CD14-positive monocyte (primary cell): ENCODE results near the gene OPALIN. TPM values are rescaled to one million over a fixed set of nuclear protein-coding genes. Genes with fewer than 3 reads are reported as not detected.

Experiments
- DNase-seq, 3 donors: peaks; one replicate each; pipeline ENCODE4 v3.0.0-alpha.2; 2011 to 2022
- H2AFZ ChIP-seq: 2 replicates; pipeline ENCODE4 v1.6.0; 2012; ENCODE audit warnings: mild to moderate bottlenecking, low read depth, low read length, inconsistent platforms; ENCODE audit not compliant: insufficient read depth, poor library complexity, severe bottlenecking
- H3K27ac ChIP-seq, 2 donors: 1 replicate in 1 of 2; 2 replicates in 1 of 2; pipeline ENCODE4 v1.5.1; 2012 to 2013; ENCODE audit warnings: low read length in 2 of 2, control low read depth in 1 of 2, inconsistent platforms in 1 of 2, low read depth in 1 of 2, mild to moderate bottlenecking in 1 of 2
- H3K27me3 ChIP-seq, 2 donors: one replicate each; pipeline versions ENCODE4 v1.6.0 to v1.6.1; 2011 to 2013; ENCODE audit warnings: low read length in 2 of 2; ENCODE audit not compliant: control insufficient read depth in 2 of 2, insufficient read depth in 2 of 2
- H3K36me3 ChIP-seq, 2 donors: replicated peaks in 1 of 2; 1 replicate in 1 of 2; 2 replicates in 1 of 2; pipeline versions ENCODE4 v1.5.1 to v1.6.1; 2012 to 2013; ENCODE audit warnings: low read length in 2 of 2, control low read depth in 1 of 2, inconsistent platforms in 1 of 2, mild to moderate bottlenecking in 1 of 2; ENCODE audit not compliant: insufficient read depth in 2 of 2, control insufficient read depth in 1 of 2
- H3K4me1 ChIP-seq, 2 donors: 1 replicate in 1 of 2; 2 replicates in 1 of 2; pipeline versions ENCODE4 v1.5.1 to v1.6.1; 2012 to 2013; ENCODE audit warnings: low read length in 2 of 2, control low read depth in 1 of 2, inconsistent platforms in 1 of 2, mild to moderate bottlenecking in 1 of 2, moderate library complexity in 1 of 2; ENCODE audit not compliant: insufficient read depth in 2 of 2, control insufficient read depth in 1 of 2
- H3K4me2 ChIP-seq: replicated peaks from 2 replicates; pipeline ENCODE3; 2012; ENCODE audit warnings: low read length, moderate library complexity, mild to moderate bottlenecking; ENCODE audit not compliant: poor library complexity, severe bottlenecking; ENCODE audit errors: extremely low read depth
- H3K4me3 ChIP-seq, 3 experiments: fragments of 200-600 bp in 1 of 3; sonication (generic) in 1 of 3; replicated peaks in 1 of 3; 1 replicate in 2 of 3; 2 replicates in 1 of 3; pipeline ENCODE4 v1.5.1; 2011 to 2013; ENCODE audit warnings: low read length in 3 of 3, mild to moderate bottlenecking in 3 of 3, control low read depth in 2 of 3, low read depth in 2 of 3, inconsistent platforms in 1 of 3, moderate library complexity in 1 of 3
- H3K79me2 ChIP-seq: 2 replicates; pipeline ENCODE4 v1.6.0; 2012; ENCODE audit warnings: mild to moderate bottlenecking, control low read depth, inconsistent platforms, low read length, moderate library complexity; ENCODE audit not compliant: insufficient read depth
- H3K9ac ChIP-seq: 2 replicates; pipeline ENCODE4 v1.6.0; 2017; ENCODE audit warnings: low read length, mild to moderate bottlenecking; ENCODE audit not compliant: insufficient read depth, poor library complexity, severe bottlenecking
- H3K9me3 ChIP-seq, 2 donors: replicated peaks in 1 of 2; 1 replicate in 1 of 2; 2 replicates in 1 of 2; pipeline versions ENCODE4 v1.5.1 to v1.6.1; 2012 to 2013; ENCODE audit warnings: low read length in 2 of 2, control low read depth in 1 of 2; ENCODE audit not compliant: control insufficient read depth in 1 of 2, insufficient read depth in 1 of 2
- H4K20me1 ChIP-seq: 2 replicates; pipeline ENCODE4 v1.6.0; 2012; ENCODE audit warnings: mild to moderate bottlenecking, low read length, control low read depth, moderate library complexity; ENCODE audit not compliant: insufficient read depth
- H3K27ac Mint-ChIP-seq, 7 donors: one replicate each; pipeline ENCODE4 v1.8.0; 2020; ENCODE audit warnings: mild to moderate bottlenecking in 7 of 7, mixed read lengths in 7 of 7, moderate library complexity in 6 of 7, inconsistent platforms in 2 of 7
- H3K27me3 Mint-ChIP-seq, 3 donors: one replicate each; pipeline ENCODE4 v1.8.0; 2021 to 2022; ENCODE audit warnings: low read depth in 3 of 3, mild to moderate bottlenecking in 3 of 3, mixed read lengths in 3 of 3, moderate library complexity in 3 of 3, inconsistent platforms in 1 of 3
- H3K36me3 Mint-ChIP-seq, 2 donors: one replicate each; pipeline ENCODE4 v1.8.0; 2020; ENCODE audit warnings: mixed read lengths in 2 of 2, inconsistent platforms in 1 of 2, mild to moderate bottlenecking in 1 of 2
- H3K4me1 Mint-ChIP-seq: one replicate; pipeline ENCODE4 v1.8.0; 2020; ENCODE audit warnings: mild to moderate bottlenecking, mixed read lengths
- H3K4me3 Mint-ChIP-seq, 2 donors: one replicate each; pipeline ENCODE4 v1.8.0; 2020; ENCODE audit warnings: mild to moderate bottlenecking in 2 of 2, mixed read lengths in 2 of 2, moderate library complexity in 1 of 2
- H3K9me3 Mint-ChIP-seq, 7 donors: one replicate each; pipeline ENCODE4 v1.8.0; 2020 to 2022; ENCODE audit warnings: mixed read lengths in 7 of 7, mild to moderate bottlenecking in 6 of 7, moderate library complexity in 6 of 7, inconsistent platforms in 2 of 7
- CTCF ChIP-seq: fragments of 200-600 bp; IDR thresholded peaks from one replicate; pipeline ENCODE4 v1.8.0; 2022; ENCODE audit warnings: antibody characterized with exemption, mild to moderate bottlenecking
- WGBS: methylation state at CpG from one replicate; pipeline ENCODE4 v1.1.5; 2013; ENCODE audit warnings: missing lambda C conversion rate; ENCODE audit not compliant: insufficient coverage; 5-methylcytosine and 5-hydroxymethylcytosine counted together
- intact Hi-C, 2 donors: fragments of 100-400 bp; cut with micrococcal nuclease; formaldehyde crosslinking; loops; one replicate each; pipeline versions ENCODE4 v1.15.0 to v1.15.1; 2023
- polyA plus RNA-seq, 3 donors: library from polyadenylated mRNA; depleted of rRNA in 1 of 3; unstranded in 2 of 3; stranded (reverse) in 1 of 3; fragments of 300-500 nt in 2 of 3; fragments of >200 nt in 1 of 3; fragmentation: Illumina TruSeq in 2 of 3; gene quantifications; 1 replicate in 2 of 3; 2 replicates in 1 of 3; pipeline ENCODE4 v1.2.3, GENCODE V29; 2012 to 2021

The OPALIN gene
- polyA plus RNA-seq, 3 donors = not detected

- H3K4me2 ChIP-seq = no peak overlapping the region
- H3K27me3 ChIP-seq = peaks cover 0 to 5% of the 10 kb centered on the region in 2 donors
- no peak overlapping the region for H3K27ac ChIP-seq
- TF ChIP-seq CTCF = no peak
- no peak overlapping the region for H2AFZ ChIP-seq
- no peaks in the 10 kb centered on the region for H3K36me3 Mint-ChIP-seq
- no peak for DNase-seq
- H3K27ac Mint-ChIP-seq = no peak overlapping the region
- intact Hi-C loops = loop anchor here in 1 of 2 donors (10.0 kb wide), 1 partner anchor 213 kb away; the partner anchor contains the start of gene TM9SF3
- no peak overlapping the region for H3K9ac ChIP-seq
- H3K4me3 ChIP-seq = no peak overlapping the region
- no peaks in the 10 kb centered on the region for H3K36me3 ChIP-seq
- peaks cover 7 to 11% of the 10 kb centered on the region in 2 donors for H3K4me1 ChIP-seq
- H4K20me1 ChIP-seq = no peaks in the 10 kb centered on the region
- no peaks in the 10 kb centered on the region for H3K9me3 ChIP-seq
- H3K27me3 Mint-ChIP-seq = peaks cover 16 to 19% (median 18%) of the 10 kb centered on the region in 3 donors
- H3K4me3 Mint-ChIP-seq = no peak overlapping the region
- WGBS = 99% methylated on average over 10 of the region's 11 CpGs
- peaks cover 0 to 2% (median 0%) of the 10 kb centered on the region in 7 donors for H3K9me3 Mint-ChIP-seq
- peaks cover 16% of the 10 kb centered on the region for H3K4me1 Mint-ChIP-seq
- H3K79me2 ChIP-seq = no peaks in the 10 kb centered on the region
Observed at GRCh38 chr10:96371356-96371755, 12.6 kb upstream of the OPALIN start.

- no peak overlapping the region for H3K4me3 ChIP-seq
- peaks cover 16 to 19% (median 17%) of the 10 kb centered on the region in 3 donors for H3K27me3 Mint-ChIP-seq
- H3K9ac ChIP-seq = no peak overlapping the region
- H3K36me3 Mint-ChIP-seq = no peaks in the 10 kb centered on the region
- H3K4me1 ChIP-seq = peaks cover 7 to 11% of the 10 kb centered on the region in 2 donors
- H3K79me2 ChIP-seq = no peaks in the 10 kb centered on the region
- peaks cover 0 to 5% of the 10 kb centered on the region in 2 donors for H3K27me3 ChIP-seq
- intact Hi-C loops = loop anchor here in 1 of 2 donors (10.0 kb wide), 1 partner anchor 214 kb away; the partner anchor contains the start of gene TM9SF3
- peaks cover 0 to 2% (median 0%) of the 10 kb centered on the region in 7 donors for H3K9me3 Mint-ChIP-seq
- no peak overlapping the region for H3K4me3 Mint-ChIP-seq
- peaks cover 15% of the 10 kb centered on the region for H3K4me1 Mint-ChIP-seq
- DNase-seq = peak; percentile 23 to 49 (median 34)
- H4K20me1 ChIP-seq = no peaks in the 10 kb centered on the region
- 41% methylated on average over 13 of the region's 16 CpGs for WGBS
- H3K36me3 ChIP-seq = no peaks in the 10 kb centered on the region
- no peak overlapping the region for H2AFZ ChIP-seq
- TF ChIP-seq CTCF = peak; percentile 96
- no peak overlapping the region for H3K27ac ChIP-seq
- no peak overlapping the region for H3K27ac Mint-ChIP-seq
- no peak overlapping the region for H3K4me2 ChIP-seq
- no peaks in the 10 kb centered on the region for H3K9me3 ChIP-seq
Observed at GRCh38 chr10:96370584-96371157, 11.9 kb upstream of the OPALIN start.
